ENCODE data around the gene PRDM5. TPM values are rescaled to one million over a fixed set of nuclear protein-coding genes. Genes with fewer than 3 reads are reported as not detected.

The PRDM5 gene
- total RNA-seq, 1 donor from 2014 or later, result 12.2 TPM

DNA sequence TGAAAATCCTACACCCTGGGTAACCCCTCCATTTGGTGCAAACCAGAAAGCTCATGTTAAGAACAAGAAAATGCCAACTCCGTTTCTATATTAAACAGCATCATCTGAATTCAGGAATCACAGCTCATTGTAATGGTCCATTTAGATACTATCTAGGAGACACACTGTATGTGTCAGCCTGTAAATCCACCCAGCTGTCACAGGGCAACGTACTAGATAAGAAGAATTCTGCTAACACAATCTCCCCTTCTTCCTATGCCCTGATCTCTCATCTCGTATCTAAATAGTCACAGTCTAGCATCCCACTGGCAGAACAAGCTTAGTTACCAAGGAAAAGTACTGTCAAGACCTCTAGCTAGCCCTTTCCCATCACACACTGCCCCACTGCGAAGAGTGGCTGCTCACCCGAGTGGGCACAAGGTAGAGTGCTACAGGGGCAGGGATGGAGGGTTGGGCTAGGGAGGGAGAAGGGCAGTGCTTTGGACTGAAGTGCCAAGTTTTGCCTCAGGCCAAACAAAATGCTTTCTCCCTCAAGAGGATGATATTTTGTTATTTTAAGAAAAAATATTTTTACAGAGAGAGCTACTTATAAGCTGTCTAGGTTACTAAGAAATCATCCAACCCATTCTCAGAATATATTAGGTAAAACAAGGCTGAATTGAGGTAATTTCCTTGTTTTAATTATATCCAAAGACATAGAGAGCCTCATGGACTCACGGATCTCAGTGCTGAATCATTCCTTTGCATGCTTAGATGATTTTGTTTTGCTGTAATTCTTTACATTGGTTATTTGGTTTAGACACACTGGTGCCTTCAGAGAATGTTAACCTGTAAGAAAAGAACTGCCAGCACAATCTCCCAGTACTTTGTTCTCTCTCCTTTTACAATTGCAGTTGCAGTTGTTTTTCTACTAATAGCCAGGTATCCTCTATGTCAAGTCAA is 196.6 kb downstream of the PRDM5 start:
- Histone ChIP-seq H3K4me3 (no peak overlapping the region), H3K4me1 (peaks cover 21% of the 10 kb centered on the region), H3K27ac (replicated peaks) (no peak overlapping the region), H3K27me3 (ENCODE audit: low read depth) (no peaks in the 10 kb centered on the region), H3K36me3 (no peaks in the 10 kb centered on the region), H3K9me3 (replicated peaks) (no peaks in the 10 kb centered on the region)
- DNase-seq, result no peak
- intact Hi-C loops (cut with micrococcal nuclease), result no loop called here
- TF ChIP-seq CTCF (IDR thresholded peaks at IDR 0.05; ENCODE audit: borderline replicate concordance), result no peak

GRCh38 chr4:120724656-120725055 is 197.9 kb downstream of the PRDM5 start:
- Histone ChIP-seq H3K27me3 (ENCODE audit: low read depth) (no peaks in the 10 kb centered on the region), H3K36me3 (no peaks in the 10 kb centered on the region), H3K4me1 (peaks cover 23% of the 10 kb centered on the region), H3K27ac (replicated peaks) (no peak overlapping the region), H3K9me3 (replicated peaks) (no peaks in the 10 kb centered on the region), H3K4me3 (no peak overlapping the region)
- intact Hi-C loops (cut with micrococcal nuclease), result no loop called here
- no peak for TF ChIP-seq CTCF (IDR thresholded peaks at IDR 0.05; ENCODE audit: borderline replicate concordance)
- no peak for DNase-seq

DNA sequence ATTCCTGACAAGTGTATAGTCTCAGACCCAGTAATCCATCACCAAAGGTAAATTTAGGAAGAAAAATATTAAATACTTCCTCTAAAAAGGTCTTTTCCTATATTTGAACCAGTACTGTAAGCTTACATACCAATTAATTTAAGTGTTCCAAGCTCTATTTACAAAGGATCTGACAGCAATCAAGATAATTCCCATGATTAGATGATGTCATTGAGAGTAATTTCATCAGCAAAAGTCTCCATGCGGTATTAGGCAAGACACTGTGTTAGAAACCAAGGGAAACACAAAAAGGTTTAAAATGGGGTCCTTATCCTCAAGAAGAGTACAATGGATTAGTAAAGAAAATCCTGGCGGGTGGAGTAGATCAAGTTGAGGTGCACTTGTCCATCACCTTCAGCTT is 198.5 kb downstream of the PRDM5 start:
- Histone ChIP-seq H3K4me3 (no peak overlapping the region), H3K36me3 (no peaks in the 10 kb centered on the region), H3K9me3 (replicated peaks) (no peaks in the 10 kb centered on the region), H3K27me3 (ENCODE audit: low read depth) (no peaks in the 10 kb centered on the region), H3K27ac (replicated peaks) (no peak overlapping the region), H3K4me1 (peaks cover 28% of the 10 kb centered on the region)
- DNase-seq, result no peak
- intact Hi-C loops (cut with micrococcal nuclease), result no loop called here
- TF ChIP-seq CTCF (IDR thresholded peaks at IDR 0.05; ENCODE audit: borderline replicate concordance), result no peak

GRCh38 chr4:120723105-120723504 is 199.4 kb downstream of the PRDM5 start:
- DNase-seq, result no peak
- Histone ChIP-seq H3K9me3 (replicated peaks) (no peaks in the 10 kb centered on the region), H3K27me3 (ENCODE audit: low read depth) (no peaks in the 10 kb centered on the region), H3K4me3 (no peak overlapping the region), H3K4me1 (peaks cover 28% of the 10 kb centered on the region), H3K27ac (replicated peaks) (no peak overlapping the region), H3K36me3 (no peaks in the 10 kb centered on the region)
- no peak for TF ChIP-seq CTCF (IDR thresholded peaks at IDR 0.05; ENCODE audit: borderline replicate concordance)
- intact Hi-C loops (cut with micrococcal nuclease), result no loop called here

GRCh38 chr4:120722655-120723054 is 199.9 kb downstream of the PRDM5 start:
- intact Hi-C loops (cut with micrococcal nuclease), result no loop called here
- no peaks in the 10 kb centered on the region for H3K27me3 ChIP-seq (ENCODE audit: low read depth)
- no peak for TF ChIP-seq CTCF (IDR thresholded peaks at IDR 0.05; ENCODE audit: borderline replicate concordance)
- H3K4me1 ChIP-seq, result peaks cover 28% of the 10 kb centered on the region
- no peaks in the 10 kb centered on the region for H3K9me3 ChIP-seq (replicated peaks)
- no peak overlapping the region for H3K4me3 ChIP-seq
- no peak for DNase-seq
- H3K27ac ChIP-seq (replicated peaks), result no peak overlapping the region
- no peaks in the 10 kb centered on the region for H3K36me3 ChIP-seq

All from left ventricle myocardium inferior (tissue), 1 donor.